ENCODE data around the gene BTF3. TPM values are rescaled to one million over a fixed set of nuclear protein-coding genes. Genes with fewer than 3 reads are reported as not detected.
A peak's percentile ranks its signal among the peaks of the same experiment; 100 is the strongest.

The BTF3 gene
- total and polyA plus RNA-seq, 9 of the 15 experiments (the other 6 are each of a cell fraction or from before 2014, with no cell fraction given), result 534 to 1,637 (median 848) TPM

- TF ChIP-seq ZBTB40 (IDR thresholded peaks at IDR 0.05) (no peak), ZBTB40 (CRISPR knock-in tag; IDR thresholded peaks at IDR 0.05) (no peak), NFYB (IDR thresholded peaks at IDR 0.05; ENCODE audit: extremely low read depth, insufficient read length) (no peak), ZNF174 (CRISPR knock-in tag; IDR thresholded peaks at IDR 0.05) (no peak), SUPT5H (IDR thresholded peaks at IDR 0.05) (peak; percentile 41), U2AF1 (optimal IDR thresholded peaks at IDR 0.05; ENCODE audit: low read depth, low read length) (no peak), ZKSCAN1 (IDR thresholded peaks at IDR 0.05; ENCODE audit: low read depth, low read length) (no peak), ZSCAN29 (IDR thresholded peaks at IDR 0.05) (no peak), PHF8 (IDR thresholded peaks at IDR 0.05; ENCODE audit: borderline replicate concordance, low read length) (no peak), PHB (CRISPR knock-in tag; IDR thresholded peaks at IDR 0.05) (no peak), TAF15 (IDR thresholded peaks at IDR 0.05; ENCODE audit: low read depth, low read length) (no peak), NCOR1 (IDR thresholded peaks at IDR 0.05) (0 out of 2 replicates have a peak, but pooled peaks have one; percentile 3), THRB (CRISPR knock-in tag; conservative IDR thresholded peaks at IDR 0.05) (no peak), SNIP1 (IDR thresholded peaks at IDR 0.05; ENCODE audit: low read depth) (no peak), CSDE1 (IDR thresholded peaks at IDR 0.05) (0 out of 4 replicates have a peak, but pooled peaks of 1 of the 2 experiments have one; percentile 48), BMI1 (IDR thresholded peaks at IDR 0.05; ENCODE audit: low read length) (no peak), SMARCB1 (IDR thresholded peaks at IDR 0.05; ENCODE audit: insufficient read length, low read depth) (no peak)
- TF ChIP-seq, protein P1, sequence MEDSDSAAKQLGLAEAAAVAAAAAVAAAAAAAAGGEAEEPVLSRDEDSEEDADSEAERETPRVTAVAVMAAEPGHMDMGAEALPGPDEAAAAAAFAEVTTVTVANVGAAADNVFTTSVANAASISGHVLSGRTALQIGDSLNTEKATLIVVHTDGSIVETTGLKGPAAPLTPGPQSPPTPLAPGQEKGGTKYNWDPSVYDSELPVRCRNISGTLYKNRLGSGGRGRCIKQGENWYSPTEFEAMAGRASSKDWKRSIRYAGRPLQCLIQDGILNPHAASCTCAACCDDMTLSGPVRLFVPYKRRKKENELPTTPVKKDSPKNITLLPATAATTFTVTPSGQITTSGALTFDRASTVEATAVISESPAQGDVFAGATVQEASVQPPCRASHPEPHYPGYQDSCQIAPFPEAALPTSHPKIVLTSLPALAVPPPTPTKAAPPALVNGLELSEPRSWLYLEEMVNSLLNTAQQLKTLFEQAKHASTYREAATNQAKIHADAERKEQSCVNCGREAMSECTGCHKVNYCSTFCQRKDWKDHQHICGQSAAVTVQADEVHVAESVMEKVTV (CRISPR knock-in tag; IDR thresholded peaks at IDR 0.05), result no peak; the same call in 1 of the 2 replicates
- TF ChIP-seq, protein P2, sequence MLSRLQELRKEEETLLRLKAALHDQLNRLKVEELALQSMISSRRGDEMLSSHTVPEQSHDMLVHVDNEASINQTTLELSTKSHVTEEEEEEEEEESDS (CRISPR knock-in tag; IDR thresholded peaks at IDR 0.05), result no peak
Observed at GRCh38 chr5:73496984-73497457, 1.2 kb upstream of the BTF3 start (continued).
